Prostate gland (tissue), 2 donors: ENCODE results near the gene KXD1.

ENCODE experiments used
- POLR2A ChIP-seq: fragments of 450-650 bp; IDR thresholded peaks from one replicate; pipeline ENCODE4 v1.6.1; 2016; ENCODE audit warnings: antibody characterized with exemption, mild to moderate bottlenecking
- TF ChIP-seq, protein P1 (sequence below), 4 experiments: fragments of 200-600 bp in 2 of 4; fragments of 450-650 bp in 2 of 4; sonication (generic) in 2 of 4; IDR thresholded peaks; 1 replicate in 3 of 4; 2 replicates in 1 of 4; pipeline ENCODE4 v1.5.1; 2016 to 2019; ENCODE audit warnings: antibody characterized with exemption in 4 of 4, mild to moderate bottlenecking in 2 of 4, moderate library complexity in 2 of 4

DNA sequence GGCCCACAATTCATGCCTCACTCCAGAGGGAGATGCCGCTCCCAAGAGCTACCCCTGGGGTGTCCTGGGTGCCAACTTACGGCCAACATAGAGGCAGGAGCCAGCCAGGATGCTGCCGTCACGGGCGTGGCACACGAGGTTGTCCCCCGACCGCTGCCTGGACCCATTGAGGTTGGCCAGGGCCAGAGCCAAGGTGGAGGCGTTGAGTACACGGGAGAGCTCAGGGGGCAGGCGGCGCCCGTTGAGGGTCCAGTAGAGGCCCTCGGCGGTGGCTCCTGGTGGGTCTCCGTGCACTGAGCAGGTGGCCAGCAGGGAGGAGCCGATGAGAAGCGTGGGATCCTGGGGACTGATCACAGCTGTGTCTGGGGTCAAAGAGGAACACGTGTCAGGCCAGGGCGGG lies 41.8 kb downstream of the KXD1 start:
- TF ChIP-seq POLR2A: no peak
- TF ChIP-seq, protein P1, sequence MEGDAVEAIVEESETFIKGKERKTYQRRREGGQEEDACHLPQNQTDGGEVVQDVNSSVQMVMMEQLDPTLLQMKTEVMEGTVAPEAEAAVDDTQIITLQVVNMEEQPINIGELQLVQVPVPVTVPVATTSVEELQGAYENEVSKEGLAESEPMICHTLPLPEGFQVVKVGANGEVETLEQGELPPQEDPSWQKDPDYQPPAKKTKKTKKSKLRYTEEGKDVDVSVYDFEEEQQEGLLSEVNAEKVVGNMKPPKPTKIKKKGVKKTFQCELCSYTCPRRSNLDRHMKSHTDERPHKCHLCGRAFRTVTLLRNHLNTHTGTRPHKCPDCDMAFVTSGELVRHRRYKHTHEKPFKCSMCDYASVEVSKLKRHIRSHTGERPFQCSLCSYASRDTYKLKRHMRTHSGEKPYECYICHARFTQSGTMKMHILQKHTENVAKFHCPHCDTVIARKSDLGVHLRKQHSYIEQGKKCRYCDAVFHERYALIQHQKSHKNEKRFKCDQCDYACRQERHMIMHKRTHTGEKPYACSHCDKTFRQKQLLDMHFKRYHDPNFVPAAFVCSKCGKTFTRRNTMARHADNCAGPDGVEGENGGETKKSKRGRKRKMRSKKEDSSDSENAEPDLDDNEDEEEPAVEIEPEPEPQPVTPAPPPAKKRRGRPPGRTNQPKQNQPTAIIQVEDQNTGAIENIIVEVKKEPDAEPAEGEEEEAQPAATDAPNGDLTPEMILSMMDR (IDR thresholded peaks at IDR 0.05): no peak
